GM21367 (cell line): Measurements from ENCODE around the gene SMURF1.

Source experiments
- ATAC-seq: cut with Tn5 transposase; IDR thresholded peaks from one replicate; pipeline ENCODE4 v1.9.1; 2021; ENCODE audit not compliant: unreplicated experiment

Gene SMURF1

DNA sequence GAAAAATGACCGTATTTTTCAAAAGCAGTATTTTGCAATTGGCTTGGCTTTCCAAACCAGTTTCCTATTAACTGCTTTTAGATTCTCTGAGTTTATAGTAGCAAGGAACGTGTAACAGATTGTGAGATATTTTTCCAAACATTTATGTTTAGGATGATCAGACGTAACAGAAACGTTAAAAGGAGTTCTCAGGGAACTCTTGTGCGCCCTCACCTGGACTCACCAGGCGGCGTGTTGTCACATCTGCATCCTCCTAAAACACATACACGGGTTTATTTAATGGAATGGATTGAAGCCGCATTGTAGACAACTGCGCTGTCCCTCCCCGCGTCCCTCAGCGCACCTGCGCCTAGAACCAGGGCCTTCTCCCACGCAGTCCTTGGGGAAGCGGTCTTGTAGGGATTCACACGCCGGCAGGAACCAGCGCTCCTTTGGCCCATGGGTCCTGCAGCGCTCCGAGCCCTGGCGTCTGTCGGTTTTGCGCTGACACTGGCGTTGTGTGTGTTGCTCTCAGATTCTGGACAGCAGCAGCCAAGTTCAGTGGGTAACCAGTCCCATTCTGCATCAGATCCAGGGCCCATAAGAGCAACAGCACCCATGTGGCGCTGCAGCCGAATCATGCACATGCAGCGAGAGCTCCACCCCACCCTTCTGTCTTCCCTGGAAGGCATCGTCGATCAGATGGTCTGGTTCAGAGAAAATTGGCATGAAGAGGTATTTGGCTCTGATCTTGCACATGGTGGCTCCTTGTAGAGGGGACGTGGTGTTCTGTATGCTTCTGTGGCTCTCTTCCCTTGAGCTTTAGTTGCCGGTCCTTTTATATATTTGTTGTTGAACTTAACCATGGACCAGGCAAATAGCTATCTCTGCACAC is 150.6 kb downstream of the SMURF1 start:
- ATAC-seq = no peak

DNA sequence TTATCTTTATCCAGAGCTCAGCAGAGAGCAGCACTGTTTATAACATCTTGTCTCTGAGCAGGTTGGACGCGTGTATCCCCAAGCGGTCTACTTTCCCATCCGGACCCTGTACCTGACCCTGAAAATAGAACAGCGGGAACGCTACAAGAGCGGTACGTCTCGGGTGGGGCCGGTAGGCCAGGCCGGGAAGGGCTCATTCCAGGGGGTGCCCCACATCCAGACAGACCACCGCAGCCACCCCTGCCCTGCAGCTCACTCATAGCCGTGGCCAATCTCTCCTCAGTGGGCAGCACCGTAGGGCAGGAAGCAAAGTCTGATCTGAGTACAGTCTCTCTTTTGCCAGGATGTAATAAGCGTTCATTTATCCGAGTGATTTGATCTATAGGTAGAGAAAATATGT is 151.8 kb downstream of the SMURF1 start:
- ATAC-seq = no peak

DNA sequence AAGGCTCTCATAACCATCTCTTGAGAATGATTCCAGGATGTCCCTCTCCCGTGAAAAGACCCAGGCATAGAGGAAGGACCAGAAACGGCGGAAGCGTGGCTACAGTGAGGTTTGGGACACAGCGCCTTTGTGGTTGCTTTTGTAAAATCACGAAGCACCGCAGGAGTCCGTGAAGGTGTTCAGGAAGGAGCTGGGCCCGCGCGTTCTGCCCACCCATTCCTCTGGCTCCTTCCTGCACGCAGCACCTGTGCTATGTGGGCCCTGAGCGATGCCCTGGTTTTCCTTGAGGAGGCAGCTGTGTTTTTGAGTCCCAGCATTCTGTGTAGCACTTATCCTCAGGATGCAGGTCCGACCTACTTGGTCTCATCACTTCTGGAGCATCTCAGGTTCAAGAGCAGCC is 152.8 kb downstream of the SMURF1 start:
- no peak for ATAC-seq

DNA sequence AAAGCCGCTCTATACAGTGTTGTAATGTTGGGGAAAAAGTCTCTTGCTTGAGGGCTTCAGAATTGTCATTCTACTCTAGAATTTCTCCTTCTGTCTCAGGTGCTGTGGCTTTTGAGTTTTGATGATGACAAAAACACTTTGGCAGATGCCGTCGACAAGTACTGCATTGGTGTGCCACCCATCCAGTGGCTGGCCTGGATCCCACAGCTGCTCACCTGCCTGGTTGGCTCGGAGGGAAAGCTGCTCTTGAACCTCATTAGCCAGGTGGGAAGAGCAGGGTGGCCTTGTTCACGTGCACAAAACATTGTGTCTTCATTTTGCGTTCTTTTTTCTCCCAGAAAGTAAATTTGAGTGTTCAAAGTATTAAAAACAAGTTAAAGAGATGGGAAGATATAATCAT is 153.6 kb downstream of the SMURF1 start:
- no peak for ATAC-seq

DNA sequence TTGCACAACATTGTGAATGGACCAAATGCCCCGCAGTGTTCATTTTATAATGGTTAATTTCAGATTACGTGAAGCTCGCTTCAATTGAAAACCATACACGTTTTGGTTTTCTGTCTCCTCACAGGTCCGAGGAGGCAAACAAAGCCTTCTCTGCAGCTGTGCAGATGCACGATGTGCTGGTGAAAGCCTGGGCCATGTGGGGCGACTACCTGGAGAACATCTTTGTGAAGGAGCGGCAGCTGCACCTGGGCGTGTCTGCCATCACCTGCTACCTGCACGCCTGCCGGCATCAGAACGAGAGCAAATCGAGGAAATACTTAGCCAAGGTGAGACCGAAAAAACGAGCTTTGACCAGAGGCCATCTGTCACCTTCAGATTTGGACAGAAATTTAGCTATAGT is 155.3 kb downstream of the SMURF1 start:
- no peak for ATAC-seq

DNA sequence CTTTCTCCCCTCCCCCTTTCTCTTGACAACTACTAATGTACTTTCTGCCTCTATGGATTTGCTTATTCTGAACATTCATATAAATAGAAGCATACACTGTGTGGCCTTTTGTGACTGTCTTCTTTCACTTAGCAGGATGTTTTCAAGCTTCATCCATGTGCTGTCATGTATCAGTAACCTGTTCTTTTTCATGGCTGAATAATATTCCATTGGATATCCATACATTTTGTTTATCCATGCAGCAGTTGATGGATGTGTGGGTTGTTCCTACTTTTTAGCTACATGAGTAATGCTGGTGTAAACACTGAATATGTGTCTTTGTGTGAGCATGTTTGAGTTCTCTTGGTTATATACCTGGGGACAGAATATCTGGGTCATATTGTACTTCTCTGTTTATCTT is 158.0 kb downstream of the SMURF1 start:
- ATAC-seq = no peak

DNA sequence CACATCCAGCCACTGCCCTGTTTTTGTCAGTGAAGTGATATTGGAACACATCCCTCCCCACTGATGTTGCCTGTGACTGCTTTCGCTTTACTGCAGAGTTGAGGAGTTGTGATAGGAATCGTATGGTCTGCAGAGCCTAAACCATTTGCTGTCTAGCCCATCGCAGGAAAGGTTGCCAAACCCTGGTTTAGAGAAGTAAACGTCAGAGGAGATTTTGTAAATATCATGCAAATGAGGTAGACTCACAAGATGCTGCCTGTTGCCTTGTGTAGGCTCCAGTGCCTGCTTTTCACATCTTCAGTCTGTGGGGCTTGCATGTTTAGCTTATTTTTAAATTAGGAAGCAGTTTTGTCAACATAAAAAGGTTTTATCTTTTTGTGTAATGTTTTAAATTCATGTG is 158.5 kb downstream of the SMURF1 start:
- ATAC-seq = no peak

DNA sequence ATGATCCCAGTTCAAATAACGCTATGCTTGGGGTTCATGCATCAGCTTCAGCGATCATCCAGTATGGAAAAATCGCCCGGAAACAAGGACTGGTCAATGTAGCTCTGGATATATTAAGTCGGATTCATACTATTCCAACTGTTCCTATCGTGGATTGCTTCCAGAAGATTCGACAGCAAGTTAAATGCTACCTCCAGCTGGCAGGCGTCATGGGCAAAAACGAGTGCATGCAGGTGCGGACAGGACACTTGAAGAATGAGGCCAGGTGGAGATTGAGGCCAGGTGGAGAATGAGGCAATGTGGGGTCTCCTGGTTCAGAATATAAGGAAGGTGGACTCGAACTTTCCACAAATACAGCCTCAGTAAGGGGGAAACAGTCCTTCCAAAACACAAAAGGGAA is 159.8 kb downstream of the SMURF1 start:
- no peak for ATAC-seq

DNA sequence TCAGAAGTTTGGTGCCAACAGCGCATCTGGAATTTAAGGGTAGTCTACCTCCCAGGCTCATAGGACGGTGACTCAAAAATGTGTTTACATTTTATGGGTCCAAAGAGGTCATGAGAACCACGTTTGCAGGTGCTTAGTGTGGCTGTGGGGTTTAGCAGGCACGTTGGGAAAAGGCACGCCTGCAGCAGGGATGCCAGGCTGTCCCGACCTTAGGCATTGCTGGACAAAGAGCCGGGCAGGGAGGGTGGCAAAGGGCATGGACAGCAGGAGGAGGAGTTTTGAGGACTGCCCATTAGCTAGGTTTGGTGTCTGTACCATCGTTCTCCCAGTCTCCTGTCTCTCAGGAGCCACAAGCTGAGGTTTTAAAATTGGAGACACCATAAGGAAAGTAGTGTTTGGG is 161.2 kb downstream of the SMURF1 start:
- ATAC-seq = no peak

DNA sequence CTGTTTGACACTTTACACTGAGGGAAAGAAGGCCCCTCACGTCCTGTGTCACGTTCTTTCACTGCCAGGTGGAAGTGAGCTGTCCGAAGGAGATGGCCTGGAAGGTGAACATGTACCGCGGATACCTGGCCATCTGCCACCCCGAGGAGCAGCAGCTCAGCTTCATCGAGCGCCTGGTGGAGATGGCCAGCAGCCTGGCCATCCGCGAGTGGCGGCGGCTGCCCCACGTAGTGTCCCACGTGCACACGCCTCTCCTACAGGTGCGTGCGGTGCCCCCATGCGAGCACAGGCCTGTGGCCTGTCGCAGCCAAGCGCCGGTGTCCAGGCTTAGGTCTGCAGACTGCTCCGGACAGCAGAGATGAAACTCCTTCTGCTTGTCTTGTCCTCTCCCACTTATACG is 162.2 kb downstream of the SMURF1 start:
- no peak for ATAC-seq

DNA sequence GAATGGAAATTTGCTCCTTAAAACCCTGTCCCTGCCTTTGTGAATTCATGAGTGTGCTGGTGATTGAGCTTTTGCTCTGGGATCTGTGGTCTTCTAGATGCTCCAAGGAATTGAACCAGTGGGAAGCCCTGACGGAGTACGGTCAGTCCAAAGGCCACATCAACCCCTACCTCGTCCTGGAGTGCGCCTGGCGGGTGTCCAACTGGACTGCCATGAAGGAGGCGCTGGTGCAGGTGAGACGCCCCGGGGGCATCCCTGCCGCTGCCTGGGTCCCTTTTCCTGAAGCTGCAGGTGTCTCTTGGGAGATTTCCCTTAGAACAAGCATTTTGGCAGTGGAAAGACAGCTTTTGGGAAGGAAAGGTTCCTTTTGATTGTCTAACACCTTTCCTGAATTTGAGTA is 165.2 kb downstream of the SMURF1 start:
- no peak for ATAC-seq
